SK-N-SH treated with all-trans-retinoic acid at 6 μM for 48 hours (cell line): ENCODE results near the gene KATNIP.

Experiments
- ATAC-seq: fragments of 200-7000 bp; cut with Tn5 transposase; 3 replicates; pipeline ENCODE4 v1.9.1; 2020; ENCODE audit warnings: mild to moderate bottlenecking, moderate library complexity
- ARNTL ChIP-seq: fragments of 450-650 bp; formaldehyde crosslinking; IDR thresholded peaks from 2 replicates; pipeline ENCODE4 v1.5.0; 2020; ENCODE audit warnings: low read depth, mild to moderate bottlenecking, moderate library complexity, borderline replicate concordance
- CREB5 ChIP-seq: fragments of 250-450 bp; sonication (Bioruptor Pico); IDR thresholded peaks from 2 replicates; pipeline ENCODE4 v1.5.1; 2020; ENCODE audit warnings: low read depth, mild to moderate bottlenecking, moderate library complexity
- ISL1 ChIP-seq: fragments of 250-450 bp; sonication (Bioruptor Pico); IDR thresholded peaks from 2 replicates; pipeline ENCODE4 v2.1.2; 2022; ENCODE audit warnings: mild to moderate bottlenecking, moderate library complexity
- OSR1 ChIP-seq: fragments of 250-450 bp; sonication (Bioruptor Pico); IDR thresholded peaks from 2 replicates; pipeline ENCODE4 v1.8.0; 2022; ENCODE audit warnings: moderate library complexity, mild to moderate bottlenecking, inconsistent platforms
- RARB ChIP-seq: fragments of 250-450 bp; sonication (Bioruptor Pico); IDR thresholded peaks from 2 replicates; pipeline ENCODE4 v1.8.0; 2021; ENCODE audit warnings: mild to moderate bottlenecking, moderate library complexity
- TCF4 ChIP-seq: fragments of 250-450 bp; sonication (Bioruptor Pico); IDR thresholded peaks from 2 replicates; pipeline ENCODE4 v1.8.0; 2021; ENCODE audit warnings: mild to moderate bottlenecking, moderate library complexity, borderline replicate concordance
- TSHZ2 ChIP-seq: fragments of 250-450 bp; sonication (Bioruptor Pico); IDR thresholded peaks from 2 replicates; pipeline ENCODE4 v1.5.0; 2020; ENCODE audit warnings: mild to moderate bottlenecking, moderate library complexity
- ZC3H10 ChIP-seq: fragments of 250-450 bp; sonication (Bioruptor Pico); IDR thresholded peaks from 2 replicates; pipeline ENCODE4 v1.5.1; 2021; ENCODE audit warnings: mild to moderate bottlenecking, moderate library complexity
- ZFP3 ChIP-seq: fragments of 250-450 bp; sonication (Bioruptor Pico); IDR thresholded peaks from 2 replicates; pipeline ENCODE4 v1.5.0; 2020; ENCODE audit warnings: mild to moderate bottlenecking, moderate library complexity
- ZFP30 ChIP-seq: fragments of 450-650 bp; formaldehyde crosslinking; IDR thresholded peaks from 2 replicates; pipeline ENCODE4 v1.5.0; 2022; ENCODE audit warnings: mild to moderate bottlenecking, moderate library complexity
- ZNF565 ChIP-seq: fragments of 450-650 bp; formaldehyde crosslinking; conservative IDR thresholded peaks from 2 replicates; pipeline ENCODE4 v1.5.0; 2020; ENCODE audit warnings: low read depth, mild to moderate bottlenecking, moderate library complexity

KATNIP gene

GRCh38 chr16:27598931-27599565, 49.1 kb downstream of the KATNIP start (continued):
- TF ChIP-seq OSR1, result no peak
- TF ChIP-seq ZC3H10 (CRISPR knock-in tag), result no peak
- TF ChIP-seq TCF4 (CRISPR knock-in tag), result no peak
- TF ChIP-seq ZFP30, result no peak
- no peak for TF ChIP-seq CREB5
- TF ChIP-seq ARNTL, result no peak
- TF ChIP-seq ZFP3, result no peak
- no peak for TF ChIP-seq TSHZ2 (CRISPR knock-in tag)
- no peak for TF ChIP-seq ZNF565 (CRISPR knock-in tag)
- TF ChIP-seq RARB (CRISPR knock-in tag), result no peak

GRCh38 chr16:27599606-27600005, 49.7 kb downstream of the KATNIP start:
- no peak for ATAC-seq
- no peak for TF ChIP-seq ISL1 (CRISPR knock-in tag)
